VCaP (cell line): ENCODE data around the gene TSPO2.

Source experiments
- H3K27ac ChIP-seq: fragments of 450-650 bp; 2 replicates; pipeline ENCODE4 v1.5.1; 2017
- CTCF ChIP-seq: fragments of 450-650 bp; conservative IDR thresholded peaks from 2 replicates; pipeline ENCODE4 v1.5.1; 2017; ENCODE audit warnings: mild to moderate bottlenecking, moderate library complexity

TSPO2 gene

GRCh38 chr6:41092421-41093140 lies 50.3 kb downstream of the TSPO2 start:
- peak; percentile 70 for TF ChIP-seq CTCF
- peak overlapping the region; percentile 58; the same call in 1 of the 2 replicates for H3K27ac ChIP-seq

- H3K27ac ChIP-seq: no peak overlapping the region
- TF ChIP-seq CTCF: no peak
These were observed 51.5 kb downstream of the TSPO2 start for GRCh38 chr6:41093729-41094128.
